Nephron progenitor cell (in vitro differentiated cells): ENCODE measurements around the gene CPXM2.

Experiments used
- DNase-seq: peaks from one replicate; pipeline ENCODE4 v3.0.0; 2021
- H3K27ac Mint-ChIP-seq: 2 replicates; pipeline ENCODE4 v1.8.0; 2021; ENCODE audit warnings: mild to moderate bottlenecking, moderate library complexity, mixed read lengths
- H3K27me3 Mint-ChIP-seq: 2 replicates; pipeline ENCODE4 v1.8.0; 2021; ENCODE audit warnings: mild to moderate bottlenecking, low read depth, mixed read lengths; ENCODE audit not compliant: poor library complexity
- H3K36me3 Mint-ChIP-seq: 2 replicates; pipeline ENCODE4 v1.8.0; 2021; ENCODE audit warnings: low read depth, mixed read lengths
- H3K4me1 Mint-ChIP-seq: 2 replicates; pipeline ENCODE4 v1.8.0; 2021; ENCODE audit warnings: mixed read lengths
- H3K4me3 Mint-ChIP-seq: 2 replicates; pipeline ENCODE4 v1.8.0; 2021; ENCODE audit warnings: mild to moderate bottlenecking, moderate library complexity, mixed read lengths
- H3K9me3 Mint-ChIP-seq: 2 replicates; pipeline ENCODE4 v1.8.0; 2021; ENCODE audit warnings: mild to moderate bottlenecking, moderate library complexity, mixed read lengths
- TF ChIP-seq, protein P1 (sequence below): fragments of 200-600 bp; sonication (generic); IDR thresholded peaks from 2 replicates; pipeline ENCODE4 v1.5.0; 2021; ENCODE audit warnings: antibody characterized with exemption

The CPXM2 gene

DNA sequence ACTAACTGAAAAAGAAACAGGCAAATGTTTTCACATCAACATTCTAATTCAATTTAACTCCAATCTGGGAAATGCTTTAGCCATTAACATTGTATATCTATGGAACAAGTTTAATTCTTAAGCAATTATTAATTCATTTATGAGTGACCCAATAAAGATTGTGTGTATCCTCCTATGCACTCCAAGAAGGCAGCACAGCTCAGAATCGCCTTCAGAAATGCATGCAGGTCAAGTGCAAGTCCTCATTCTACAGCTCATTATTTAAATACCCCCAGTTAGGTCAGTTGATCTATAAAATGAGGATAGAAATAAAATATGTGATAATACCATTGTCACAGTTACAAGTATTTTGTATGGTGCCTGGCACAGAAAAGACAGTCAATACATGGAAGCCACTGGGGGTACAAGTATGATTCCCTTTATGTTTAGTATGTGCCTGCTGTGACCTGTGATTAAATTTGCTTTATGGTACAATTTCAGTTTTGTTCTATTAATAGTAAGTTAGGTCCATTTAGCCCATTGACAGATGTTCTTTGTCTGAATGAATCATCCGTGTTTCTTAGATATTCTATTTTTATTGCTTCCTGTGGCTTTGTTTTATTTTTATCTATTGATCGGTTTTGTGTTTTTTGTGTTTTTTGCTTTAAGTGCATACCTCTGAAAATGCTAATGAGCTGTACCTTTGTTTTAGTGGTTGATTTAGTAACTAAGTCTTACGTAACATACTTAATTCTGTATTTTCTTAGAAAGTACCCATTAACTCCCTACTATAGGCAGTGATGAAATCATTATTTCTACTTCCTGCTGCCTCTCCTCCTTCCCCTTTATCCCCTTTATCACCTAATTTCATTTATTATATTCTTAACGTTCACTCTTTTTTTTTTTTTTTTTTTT lies 42.8 kb downstream of the CPXM2 start:
- TF ChIP-seq, protein P1, sequence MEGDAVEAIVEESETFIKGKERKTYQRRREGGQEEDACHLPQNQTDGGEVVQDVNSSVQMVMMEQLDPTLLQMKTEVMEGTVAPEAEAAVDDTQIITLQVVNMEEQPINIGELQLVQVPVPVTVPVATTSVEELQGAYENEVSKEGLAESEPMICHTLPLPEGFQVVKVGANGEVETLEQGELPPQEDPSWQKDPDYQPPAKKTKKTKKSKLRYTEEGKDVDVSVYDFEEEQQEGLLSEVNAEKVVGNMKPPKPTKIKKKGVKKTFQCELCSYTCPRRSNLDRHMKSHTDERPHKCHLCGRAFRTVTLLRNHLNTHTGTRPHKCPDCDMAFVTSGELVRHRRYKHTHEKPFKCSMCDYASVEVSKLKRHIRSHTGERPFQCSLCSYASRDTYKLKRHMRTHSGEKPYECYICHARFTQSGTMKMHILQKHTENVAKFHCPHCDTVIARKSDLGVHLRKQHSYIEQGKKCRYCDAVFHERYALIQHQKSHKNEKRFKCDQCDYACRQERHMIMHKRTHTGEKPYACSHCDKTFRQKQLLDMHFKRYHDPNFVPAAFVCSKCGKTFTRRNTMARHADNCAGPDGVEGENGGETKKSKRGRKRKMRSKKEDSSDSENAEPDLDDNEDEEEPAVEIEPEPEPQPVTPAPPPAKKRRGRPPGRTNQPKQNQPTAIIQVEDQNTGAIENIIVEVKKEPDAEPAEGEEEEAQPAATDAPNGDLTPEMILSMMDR, result no peak
- DNase-seq, result no peak
- H3K9me3 Mint-ChIP-seq, result peaks cover 20% of the 10 kb centered on the region
- H3K4me1 Mint-ChIP-seq, result no peaks in the 10 kb centered on the region
- no peak overlapping the region for H3K4me3 Mint-ChIP-seq
- peaks cover 6% of the 10 kb centered on the region for H3K36me3 Mint-ChIP-seq
- H3K27me3 Mint-ChIP-seq, result peaks cover 11% of the 10 kb centered on the region
- H3K27ac Mint-ChIP-seq, result no peak overlapping the region

DNA sequence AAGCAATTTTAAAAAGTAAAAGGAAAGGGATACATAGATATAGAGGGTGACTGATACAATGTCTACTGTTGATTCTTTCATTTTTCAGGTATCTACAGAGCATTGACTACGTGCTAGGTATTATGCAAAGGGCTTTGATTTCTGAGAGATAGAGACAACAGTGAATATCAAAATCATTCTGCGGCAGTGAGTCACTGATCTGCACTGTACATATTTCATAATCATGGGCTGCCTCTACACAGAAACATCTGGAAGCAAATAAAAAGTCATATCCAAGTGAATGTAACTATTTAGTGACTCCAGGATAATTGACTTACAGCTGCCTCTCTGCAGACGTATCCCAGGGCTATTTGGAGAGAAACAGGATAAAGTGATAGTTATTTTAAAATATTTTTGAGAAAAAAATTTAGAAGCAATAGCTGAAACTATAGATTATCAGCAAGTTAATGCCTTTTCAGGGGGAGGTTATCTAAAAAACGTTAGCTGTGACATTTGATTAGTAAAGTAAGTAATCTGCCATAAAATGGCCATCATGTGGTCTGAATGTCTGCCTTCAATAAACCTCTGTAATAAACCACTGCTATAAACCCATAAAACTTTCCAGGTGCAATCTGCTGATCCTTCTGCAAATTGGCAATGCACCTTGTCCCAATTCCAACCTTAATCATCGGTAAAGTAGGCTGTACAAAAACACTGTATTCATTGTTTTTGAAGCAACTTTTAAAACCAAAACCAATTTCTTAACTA lies 43.7 kb downstream of the CPXM2 start:
- H3K9me3 Mint-ChIP-seq, result peaks cover 20% of the 10 kb centered on the region
- no peaks in the 10 kb centered on the region for H3K4me1 Mint-ChIP-seq
- no peak overlapping the region for H3K4me3 Mint-ChIP-seq
- H3K27me3 Mint-ChIP-seq, result peaks cover 8% of the 10 kb centered on the region
- DNase-seq, result no peak
- peaks cover 6% of the 10 kb centered on the region for H3K36me3 Mint-ChIP-seq
- no peak overlapping the region for H3K27ac Mint-ChIP-seq
- TF ChIP-seq, protein P1, result no peak

DNA sequence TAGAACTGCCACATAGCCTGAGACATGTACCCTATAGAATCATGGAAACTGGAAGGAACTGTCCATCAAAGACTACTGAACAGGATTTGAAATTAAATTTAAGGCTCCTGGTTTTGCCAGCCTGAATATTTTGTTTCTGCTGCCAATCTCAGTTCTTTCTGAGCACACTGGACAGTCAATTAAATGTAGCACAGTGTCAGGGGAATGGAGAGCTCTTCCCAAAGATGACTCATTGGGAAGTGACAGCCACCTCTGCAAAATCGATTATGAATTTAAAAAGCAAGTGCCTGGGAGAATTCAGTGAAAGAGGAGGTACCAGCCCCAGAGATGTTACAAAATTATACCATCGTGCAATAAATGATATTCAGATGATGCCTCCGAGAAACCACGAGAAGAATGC lies 47.8 kb downstream of the CPXM2 start:
- H3K9me3 Mint-ChIP-seq, result peaks cover 20% of the 10 kb centered on the region
- peaks cover 17% of the 10 kb centered on the region for H3K27me3 Mint-ChIP-seq
- no peak overlapping the region for H3K27ac Mint-ChIP-seq
- no peak for DNase-seq
- TF ChIP-seq, protein P1, result no peak
- no peaks in the 10 kb centered on the region for H3K4me1 Mint-ChIP-seq
- peaks cover 6% of the 10 kb centered on the region for H3K36me3 Mint-ChIP-seq
- H3K4me3 Mint-ChIP-seq, result no peak overlapping the region

DNA sequence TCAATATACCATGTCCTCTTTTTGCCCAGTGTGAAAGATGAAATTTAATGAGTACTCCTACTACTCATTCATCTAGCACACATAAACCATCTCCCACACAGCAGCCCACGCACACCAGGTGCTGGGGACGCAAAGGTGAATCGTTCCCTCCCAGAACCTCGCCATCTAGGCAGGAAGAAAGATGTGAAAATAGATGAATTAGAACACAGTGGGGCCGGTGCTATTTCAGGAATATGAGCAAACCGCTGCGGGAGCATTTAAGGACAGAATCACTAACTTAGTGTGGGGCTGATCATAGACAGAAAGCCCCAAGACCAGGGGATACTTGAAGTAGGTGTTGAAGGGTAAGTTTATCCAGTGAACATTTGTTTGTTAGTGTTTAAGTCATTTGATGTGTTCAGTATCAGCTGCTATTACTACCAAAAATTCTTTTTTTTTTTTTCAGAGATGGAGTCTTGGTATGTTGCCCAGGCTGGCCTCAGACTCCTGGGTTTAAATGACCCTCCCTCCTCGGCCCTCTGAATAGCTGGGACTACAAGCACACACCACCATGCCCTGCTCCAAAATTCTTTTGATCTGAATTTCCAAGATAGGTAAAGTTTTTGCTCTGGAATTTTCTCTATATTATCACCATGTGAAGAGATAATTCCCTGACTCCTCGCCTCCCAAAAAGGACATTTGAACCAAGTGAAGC lies 48.8 kb downstream of the CPXM2 start:
- peaks cover 6% of the 10 kb centered on the region for H3K36me3 Mint-ChIP-seq
- H3K4me1 Mint-ChIP-seq, result no peaks in the 10 kb centered on the region
- DNase-seq, result no peak
- H3K27ac Mint-ChIP-seq, result no peak overlapping the region
- peaks cover 20% of the 10 kb centered on the region for H3K9me3 Mint-ChIP-seq
- peaks cover 20% of the 10 kb centered on the region for H3K27me3 Mint-ChIP-seq
- TF ChIP-seq, protein P1, result no peak
- no peak overlapping the region for H3K4me3 Mint-ChIP-seq

DNA sequence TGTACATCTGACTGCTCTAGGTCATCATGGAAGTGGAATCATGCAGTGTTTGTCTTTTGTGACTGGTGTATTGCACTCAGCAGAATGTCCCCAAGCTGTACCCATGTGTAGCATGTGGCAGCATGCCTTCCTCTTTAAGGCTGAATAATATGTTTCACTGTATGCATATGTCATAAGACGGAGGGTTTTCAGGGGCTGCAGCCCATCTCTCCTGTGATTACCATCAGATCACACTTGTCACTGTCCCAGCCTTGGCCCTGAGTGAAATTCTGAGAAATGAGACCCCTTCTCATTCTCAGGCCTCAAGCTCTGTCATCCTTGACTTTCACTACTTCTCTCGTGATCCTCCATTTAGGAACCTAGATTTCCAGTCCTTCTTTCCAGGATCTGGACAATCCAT lies 50.0 kb downstream of the CPXM2 start:
- TF ChIP-seq, protein P1, result no peak
- DNase-seq, result no peak
- H3K27ac Mint-ChIP-seq, result no peak overlapping the region
- peaks cover 6% of the 10 kb centered on the region for H3K36me3 Mint-ChIP-seq
- no peaks in the 10 kb centered on the region for H3K4me1 Mint-ChIP-seq
- no peak overlapping the region for H3K4me3 Mint-ChIP-seq
- peaks cover 16% of the 10 kb centered on the region for H3K9me3 Mint-ChIP-seq
- H3K27me3 Mint-ChIP-seq, result peaks cover 26% of the 10 kb centered on the region
